SU-DHL-6 (cell line): ENCODE data around the gene BIN1.

Experiments
- H2AFZ ChIP-seq: fragments of 200-600 bp; sonication (generic); 2 replicates; pipeline ENCODE4 v1.6.1; 2014; ENCODE audit warnings: low read depth, mild to moderate bottlenecking, moderate library complexity, mixed read lengths, antibody characterized with exemption, low read length; ENCODE audit not compliant: severe bottlenecking
- H3F3A ChIP-seq: fragments of 200-600 bp; shearing (Covaris generic); 2 replicates; pipeline ENCODE4 v1.6.0; 2016; ENCODE audit warnings: antibody characterized with exemption, mild to moderate bottlenecking; ENCODE audit not compliant: insufficient read depth
- H3K27ac ChIP-seq: fragments of 200-600 bp; sonication (generic); 2 replicates; pipeline ENCODE4 v1.5.1; 2016; ENCODE audit warnings: low read depth, mild to moderate bottlenecking, low read length, moderate library complexity, mixed read lengths
- H3K27me3 ChIP-seq: fragments of 200-600 bp; sonication (generic), shearing (Covaris generic); 2 replicates; pipeline ENCODE4 v1.6.0; 2014; ENCODE audit warnings: mild to moderate bottlenecking, low read length
- H3K36me3 ChIP-seq: fragments of 200-600 bp; sonication (generic); 2 replicates; pipeline ENCODE4 v1.6.1; 2014; ENCODE audit warnings: mild to moderate bottlenecking, low read length, mixed read lengths
- H3K4me2 ChIP-seq: fragments of 300-600, 200-600 bp; shearing (Covaris generic), sonication (generic); 2 replicates; pipeline ENCODE4 v1.6.0; 2014; ENCODE audit warnings: low read length, low read depth, mild to moderate bottlenecking; ENCODE audit not compliant: poor library complexity, severe bottlenecking
- H3K4me3 ChIP-seq: fragments of 200-600 bp; sonication (generic); 2 replicates; pipeline ENCODE4 v1.5.1; 2014; ENCODE audit warnings: antibody characterized with exemption, low read length, mild to moderate bottlenecking, mixed read lengths; ENCODE audit not compliant: insufficient read depth, poor library complexity, severe bottlenecking
- H3K79me2 ChIP-seq: fragments of 200-600 bp; sonication (generic); 2 replicates; pipeline ENCODE4 v1.6.1; 2014; ENCODE audit warnings: mild to moderate bottlenecking, low read length, moderate library complexity; ENCODE audit not compliant: insufficient read depth
- H3K9ac ChIP-seq: fragments of 200-600 bp; sonication (generic); 2 replicates; pipeline ENCODE4 v1.7.0; 2014; ENCODE audit warnings: mild to moderate bottlenecking, low read length
- H3K9me2 ChIP-seq: fragments of 200-600 bp; sonication (generic); replicated peaks from 2 replicates; pipeline ENCODE4 v1.6.1; 2014; ENCODE audit warnings: low read length; ENCODE audit not compliant: insufficient read depth
- H3K9me3 ChIP-seq: fragments of 200-600 bp; sonication (generic); 2 replicates; pipeline ENCODE4 v1.6.1; 2014; ENCODE audit warnings: low read length, mixed read lengths; ENCODE audit not compliant: insufficient read depth
- H4K20me1 ChIP-seq: fragments of 200-600 bp; sonication (generic); 2 replicates; pipeline ENCODE4 v1.6.1; 2014; ENCODE audit warnings: low read depth, mild to moderate bottlenecking, antibody characterized with exemption, low read length, moderate library complexity, mixed read lengths
- CTCF ChIP-seq: fragments of 200-600 bp; sonication (generic); IDR thresholded peaks from one replicate; pipeline ENCODE4 v1.5.1; 2017; ENCODE audit warnings: antibody characterized with exemption, mild to moderate bottlenecking, low read length, moderate library complexity; ENCODE audit not compliant: insufficient read depth, poor library complexity, severe bottlenecking
- EZH2phosphoT487 ChIP-seq: fragments of 200-600 bp; sonication (generic), shearing (Covaris generic); conservative IDR thresholded peaks from 2 replicates; pipeline ENCODE4 v1.6.1; 2018; ENCODE audit warnings: mild to moderate bottlenecking, antibody characterized with exemption, low read length, moderate library complexity, mixed read lengths

Gene BIN1

GRCh38 chr2:127096718-127097470 is 10.1 kb downstream of the BIN1 start:
- H3K9me3 ChIP-seq, result no peaks in the 10 kb centered on the region
- H2AFZ ChIP-seq, result no peak overlapping the region
- no peaks in the 10 kb centered on the region for H3K79me2 ChIP-seq
- H3K4me3 ChIP-seq, result no peak overlapping the region
- H3F3A ChIP-seq, result no peaks in the 10 kb centered on the region
- H3K27me3 ChIP-seq, result no peaks in the 10 kb centered on the region
- no peaks in the 10 kb centered on the region for H3K9me2 ChIP-seq
- H3K4me2 ChIP-seq, result no peak overlapping the region
- H3K36me3 ChIP-seq, result no peaks in the 10 kb centered on the region
- no peak overlapping the region for H3K27ac ChIP-seq
- H3K9ac ChIP-seq, result no peak overlapping the region
- no peak for TF ChIP-seq EZH2phosphoT487
- H4K20me1 ChIP-seq, result no peaks in the 10 kb centered on the region

GRCh38 chr2:127096280-127096679 is 10.7 kb downstream of the BIN1 start:
- Histone ChIP-seq H3K36me3 (no peaks in the 10 kb centered on the region), H3K27ac (no peak overlapping the region), H3F3A (no peaks in the 10 kb centered on the region), H3K9me3 (no peaks in the 10 kb centered on the region), H4K20me1 (no peaks in the 10 kb centered on the region), H3K9me2 (no peaks in the 10 kb centered on the region), H3K9ac (no peak overlapping the region), H3K27me3 (no peaks in the 10 kb centered on the region), H3K4me2 (no peak overlapping the region), H3K79me2 (no peaks in the 10 kb centered on the region), H3K4me3 (no peak overlapping the region), H2AFZ (no peak overlapping the region)
- TF ChIP-seq CTCF, result no peak
- no peak for TF ChIP-seq EZH2phosphoT487

GRCh38 chr2:127095784-127096183 is 11.2 kb downstream of the BIN1 start:
- no peaks in the 10 kb centered on the region for H3K9me3 ChIP-seq
- H3K27me3 ChIP-seq, result no peaks in the 10 kb centered on the region
- H3K9ac ChIP-seq, result no peak overlapping the region
- H2AFZ ChIP-seq, result no peak overlapping the region
- no peaks in the 10 kb centered on the region for H3K79me2 ChIP-seq
- H3K9me2 ChIP-seq, result no peaks in the 10 kb centered on the region
- no peak overlapping the region for H3K4me3 ChIP-seq
- H3F3A ChIP-seq, result no peaks in the 10 kb centered on the region
- H3K4me2 ChIP-seq, result no peak overlapping the region
- no peaks in the 10 kb centered on the region for H4K20me1 ChIP-seq
- no peaks in the 10 kb centered on the region for H3K36me3 ChIP-seq
- no peak overlapping the region for H3K27ac ChIP-seq
- TF ChIP-seq CTCF (no peak), EZH2phosphoT487 (no peak)

GRCh38 chr2:127095367-127095641 is 11.7 kb downstream of the BIN1 start:
- Histone ChIP-seq H3K36me3 (no peaks in the 10 kb centered on the region), H3K9me3 (no peaks in the 10 kb centered on the region), H2AFZ (no peak overlapping the region), H3K27ac (no peak overlapping the region), H3F3A (no peaks in the 10 kb centered on the region), H3K79me2 (no peaks in the 10 kb centered on the region), H3K9ac (no peak overlapping the region), H3K4me3 (no peak overlapping the region), H3K4me2 (no peak overlapping the region), H4K20me1 (no peaks in the 10 kb centered on the region), H3K9me2 (no peaks in the 10 kb centered on the region), H3K27me3 (no peaks in the 10 kb centered on the region)
- no peak for TF ChIP-seq EZH2phosphoT487
- no peak for TF ChIP-seq CTCF
